Measurements from ENCODE around the gene ELFN1.

ELFN1 gene

DNA sequence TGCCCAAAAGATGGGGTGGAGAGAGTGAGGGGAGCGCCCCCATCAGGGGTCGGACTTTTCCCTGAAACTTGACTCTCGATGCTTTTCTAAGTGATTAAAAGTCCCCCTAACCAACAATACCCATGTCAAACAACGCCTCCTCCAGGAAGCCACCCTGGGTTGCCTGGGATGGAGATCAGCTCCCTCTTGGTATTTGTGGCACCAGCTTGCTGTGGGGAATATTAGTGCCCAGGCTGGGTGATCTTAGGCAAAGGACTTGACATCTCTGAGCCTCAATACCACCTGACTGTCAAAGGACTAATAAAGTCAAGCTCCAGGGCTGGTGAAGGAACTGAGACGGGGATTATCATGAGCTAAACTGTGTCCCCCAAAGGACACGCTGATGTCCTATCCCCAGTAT lies 18.2 kb upstream of the ELFN1 start:
- no peak for DNase-seq
- Mint-ChIP-seq H3K4me1 (peaks cover 31% of the 10 kb centered on the region), H3K36me3 (ENCODE audit: low read depth) (no peaks in the 10 kb centered on the region), H3K27me3 (ENCODE audit: low read depth, poor library complexity) (peaks cover 18% of the 10 kb centered on the region), H3K9me3 (no peaks in the 10 kb centered on the region), H3K4me3 (no peak overlapping the region), H3K27ac (no peak overlapping the region)
- TF ChIP-seq, protein P1, sequence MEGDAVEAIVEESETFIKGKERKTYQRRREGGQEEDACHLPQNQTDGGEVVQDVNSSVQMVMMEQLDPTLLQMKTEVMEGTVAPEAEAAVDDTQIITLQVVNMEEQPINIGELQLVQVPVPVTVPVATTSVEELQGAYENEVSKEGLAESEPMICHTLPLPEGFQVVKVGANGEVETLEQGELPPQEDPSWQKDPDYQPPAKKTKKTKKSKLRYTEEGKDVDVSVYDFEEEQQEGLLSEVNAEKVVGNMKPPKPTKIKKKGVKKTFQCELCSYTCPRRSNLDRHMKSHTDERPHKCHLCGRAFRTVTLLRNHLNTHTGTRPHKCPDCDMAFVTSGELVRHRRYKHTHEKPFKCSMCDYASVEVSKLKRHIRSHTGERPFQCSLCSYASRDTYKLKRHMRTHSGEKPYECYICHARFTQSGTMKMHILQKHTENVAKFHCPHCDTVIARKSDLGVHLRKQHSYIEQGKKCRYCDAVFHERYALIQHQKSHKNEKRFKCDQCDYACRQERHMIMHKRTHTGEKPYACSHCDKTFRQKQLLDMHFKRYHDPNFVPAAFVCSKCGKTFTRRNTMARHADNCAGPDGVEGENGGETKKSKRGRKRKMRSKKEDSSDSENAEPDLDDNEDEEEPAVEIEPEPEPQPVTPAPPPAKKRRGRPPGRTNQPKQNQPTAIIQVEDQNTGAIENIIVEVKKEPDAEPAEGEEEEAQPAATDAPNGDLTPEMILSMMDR (IDR thresholded peaks at IDR 0.05) = no peak

DNA sequence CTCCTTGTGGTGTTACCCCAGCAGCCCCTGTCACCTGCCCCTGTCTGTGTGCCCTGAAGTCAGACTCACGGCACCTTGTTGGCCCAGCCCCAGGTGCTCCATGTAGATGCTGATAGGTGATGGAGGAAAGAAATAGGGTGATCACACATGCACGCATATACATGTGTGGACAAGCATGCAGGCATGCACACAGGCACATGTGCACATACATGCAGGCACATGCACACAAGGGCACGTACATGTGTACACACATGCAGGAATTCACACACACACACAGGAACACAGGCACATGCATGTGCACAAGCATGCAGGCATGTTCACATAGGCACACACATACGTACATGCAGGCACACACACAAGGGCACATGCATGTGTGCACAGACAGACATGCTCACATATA lies 16.6 kb upstream of the ELFN1 start:
- no peaks in the 10 kb centered on the region for H3K36me3 Mint-ChIP-seq (ENCODE audit: low read depth)
- TF ChIP-seq, protein P1 (IDR thresholded peaks at IDR 0.05) = no peak
- peaks cover 28% of the 10 kb centered on the region for H3K27me3 Mint-ChIP-seq (ENCODE audit: low read depth, poor library complexity)
- H3K9me3 Mint-ChIP-seq = peaks cover 11% of the 10 kb centered on the region
- H3K4me3 Mint-ChIP-seq = no peak overlapping the region
- H3K4me1 Mint-ChIP-seq = peaks cover 17% of the 10 kb centered on the region
- DNase-seq = no peak
- H3K27ac Mint-ChIP-seq = no peak overlapping the region

DNA sequence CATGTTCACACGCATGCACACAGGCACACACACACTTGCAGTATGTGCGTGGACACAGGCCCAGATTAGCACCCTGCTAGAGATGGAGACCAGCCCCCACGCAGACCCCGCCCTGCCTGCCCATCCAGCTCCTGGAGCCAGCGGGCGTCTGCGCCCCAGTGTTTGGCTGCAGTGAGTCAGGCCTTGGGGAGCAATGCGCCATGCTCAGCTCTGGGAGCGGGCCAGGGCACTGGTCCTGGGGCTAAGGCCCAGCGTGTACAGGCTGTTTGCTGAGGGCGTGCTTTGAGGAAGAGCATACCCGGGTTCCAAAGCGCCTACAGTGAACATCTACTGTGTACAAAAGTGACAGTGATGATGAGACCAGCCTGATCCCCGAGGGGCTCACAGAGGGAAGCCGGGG lies 16.0 kb upstream of the ELFN1 start:
- Mint-ChIP-seq H3K4me1 (peaks cover 11% of the 10 kb centered on the region), H3K9me3 (peaks cover 14% of the 10 kb centered on the region), H3K4me3 (no peak overlapping the region), H3K36me3 (ENCODE audit: low read depth) (no peaks in the 10 kb centered on the region), H3K27me3 (ENCODE audit: low read depth, poor library complexity) (peaks cover 28% of the 10 kb centered on the region), H3K27ac (no peak overlapping the region)
- no peak for DNase-seq
- TF ChIP-seq, protein P1 (IDR thresholded peaks at IDR 0.05) = no peak

DNA sequence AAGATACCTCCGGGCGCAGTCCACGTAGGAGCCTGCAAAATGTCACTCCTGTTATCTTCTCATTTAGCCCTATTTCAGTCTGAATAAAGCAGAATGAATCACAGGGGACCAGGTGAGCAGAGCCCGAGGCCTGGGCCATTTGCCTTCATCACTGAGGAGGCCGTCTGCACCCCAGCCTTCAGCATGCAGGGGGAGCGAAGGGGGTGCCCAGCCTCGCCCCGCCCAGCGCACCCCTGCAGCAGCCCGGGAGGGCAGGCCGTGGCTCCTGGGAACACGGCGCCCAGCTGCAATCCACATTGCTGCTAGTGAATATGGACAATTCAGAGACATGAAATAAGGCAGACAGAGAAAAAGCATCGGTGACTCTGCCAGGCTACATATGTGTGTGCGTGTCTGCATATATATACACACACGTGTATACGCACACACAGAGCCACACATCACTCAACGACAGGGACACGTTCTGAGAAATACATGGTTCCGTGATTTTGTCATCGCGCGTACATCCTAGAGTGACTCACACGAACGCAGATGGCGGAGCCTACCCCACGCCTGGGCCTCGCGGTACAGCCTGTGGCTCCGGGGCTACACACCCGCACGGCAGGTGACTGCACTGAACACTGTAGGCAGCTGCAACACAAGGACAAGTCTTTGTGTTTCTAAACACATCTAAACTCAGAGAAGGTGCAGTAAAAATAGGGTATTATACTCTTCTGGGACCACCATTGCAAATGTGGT lies 15.2 kb upstream of the ELFN1 start:
- H3K9me3 Mint-ChIP-seq = peaks cover 14% of the 10 kb centered on the region
- no peak for DNase-seq
- TF ChIP-seq, protein P1 (IDR thresholded peaks at IDR 0.05) = no peak

DNA sequence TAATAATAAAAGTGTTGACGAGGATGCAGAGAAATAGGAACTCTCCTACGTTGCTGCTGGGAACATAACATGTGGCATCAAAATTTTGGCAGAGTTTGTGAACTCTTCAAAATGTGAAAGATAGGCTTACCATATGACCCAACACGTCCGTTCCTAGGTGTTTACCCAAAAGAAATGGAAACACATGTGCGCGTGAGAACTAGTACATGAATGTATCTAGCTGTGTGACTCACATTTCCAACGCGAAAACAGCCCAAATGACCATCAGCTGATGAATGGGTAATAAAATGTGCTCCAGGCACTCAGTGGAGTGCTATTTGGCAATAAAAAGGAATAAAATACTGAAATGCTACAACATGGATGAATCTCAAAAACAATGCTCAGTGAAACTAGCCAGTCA lies 10.4 kb upstream of the ELFN1 start:
- Mint-ChIP-seq H3K27ac (no peak overlapping the region), H3K4me1 (peaks cover 9% of the 10 kb centered on the region), H3K27me3 (ENCODE audit: low read depth, poor library complexity) (peaks cover 72% of the 10 kb centered on the region), H3K9me3 (peaks cover 21% of the 10 kb centered on the region), H3K4me3 (no peak overlapping the region), H3K36me3 (ENCODE audit: low read depth) (no peaks in the 10 kb centered on the region)
- no peak for DNase-seq
- TF ChIP-seq, protein P1 (IDR thresholded peaks at IDR 0.05) = no peak

More for the DNA sequence above, 15.2 kb upstream of the ELFN1 start:
- Mint-ChIP-seq H3K27ac (no peak overlapping the region), H3K4me1 (peaks cover 7% of the 10 kb centered on the region), H3K36me3 (ENCODE audit: low read depth) (no peaks in the 10 kb centered on the region), H3K4me3 (no peak overlapping the region), H3K27me3 (ENCODE audit: low read depth, poor library complexity) (peaks cover 28% of the 10 kb centered on the region)

DNA sequence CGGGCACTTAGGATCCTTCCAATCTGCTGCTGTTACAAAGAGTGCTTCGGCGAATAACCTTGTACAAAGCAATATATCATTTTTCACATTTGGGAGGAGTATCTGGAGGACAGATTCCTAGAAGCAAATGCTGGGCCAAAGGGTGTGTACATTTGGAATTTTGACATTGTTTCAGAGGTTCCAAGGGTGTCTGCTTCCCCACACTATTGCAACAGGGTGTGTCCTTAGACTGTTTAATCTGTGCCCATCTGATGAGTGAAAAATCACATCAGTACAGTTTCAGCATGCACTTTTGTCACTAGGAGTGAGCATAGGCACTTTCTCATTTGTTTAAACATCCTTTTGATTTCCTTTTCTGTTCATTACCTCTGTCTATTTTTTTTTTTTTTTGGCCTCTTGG lies 8.6 kb upstream of the ELFN1 start:
- DNase-seq = no peak
- H3K27me3 Mint-ChIP-seq (ENCODE audit: low read depth, poor library complexity) = peaks cover 63% of the 10 kb centered on the region

More for the DNA sequence above, 8.6 kb upstream of the ELFN1 start:
- Mint-ChIP-seq H3K27ac (no peak overlapping the region), H3K4me3 (no peak overlapping the region), H3K36me3 (ENCODE audit: low read depth) (no peaks in the 10 kb centered on the region), H3K4me1 (peaks cover 9% of the 10 kb centered on the region), H3K9me3 (peaks cover 21% of the 10 kb centered on the region)
- TF ChIP-seq, protein P1 (IDR thresholded peaks at IDR 0.05) = no peak
